ENCODE data around the gene ADRM1.
A peak's percentile ranks its signal among the peaks of the same experiment; 100 is the strongest.

The ADRM1 gene, protein sequence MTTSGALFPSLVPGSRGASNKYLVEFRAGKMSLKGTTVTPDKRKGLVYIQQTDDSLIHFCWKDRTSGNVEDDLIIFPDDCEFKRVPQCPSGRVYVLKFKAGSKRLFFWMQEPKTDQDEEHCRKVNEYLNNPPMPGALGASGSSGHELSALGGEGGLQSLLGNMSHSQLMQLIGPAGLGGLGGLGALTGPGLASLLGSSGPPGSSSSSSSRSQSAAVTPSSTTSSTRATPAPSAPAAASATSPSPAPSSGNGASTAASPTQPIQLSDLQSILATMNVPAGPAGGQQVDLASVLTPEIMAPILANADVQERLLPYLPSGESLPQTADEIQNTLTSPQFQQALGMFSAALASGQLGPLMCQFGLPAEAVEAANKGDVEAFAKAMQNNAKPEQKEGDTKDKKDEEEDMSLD

DNA sequence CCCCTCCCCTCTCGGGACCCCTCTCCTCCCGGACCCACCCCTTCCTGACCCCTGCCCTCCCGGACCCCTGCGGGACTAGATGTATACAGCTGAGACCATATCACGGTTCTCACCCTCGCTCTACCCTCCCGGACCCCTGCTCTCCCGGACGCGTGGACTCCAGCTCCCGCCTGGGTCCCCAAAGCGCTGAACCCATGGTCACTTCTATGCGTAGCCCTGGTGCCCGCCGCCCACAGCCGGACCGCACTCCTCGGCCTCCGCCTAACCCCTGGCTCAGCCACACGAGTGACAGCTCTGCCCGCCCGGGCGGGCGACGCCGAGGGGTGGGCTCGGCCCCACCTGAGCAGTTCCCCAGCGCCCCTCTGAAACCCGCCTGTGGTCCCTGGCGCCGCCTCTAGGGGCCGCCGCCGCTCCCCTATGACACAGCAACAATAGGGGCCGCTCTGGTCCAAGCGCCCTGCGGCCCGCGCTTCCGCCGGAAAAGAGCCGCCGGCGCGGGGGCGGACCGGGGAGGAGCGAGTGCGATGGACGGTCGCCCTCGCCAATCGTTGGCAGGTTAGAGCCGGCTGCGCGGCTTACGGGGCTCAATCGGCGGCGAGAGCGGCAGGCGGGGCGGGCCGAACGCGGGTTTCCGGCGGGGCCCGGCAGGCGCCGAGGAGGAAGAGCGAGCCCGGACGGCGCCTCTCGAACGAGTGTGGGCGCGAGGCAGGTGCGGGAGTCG lies at the start of gene ADRM1:
Gene ADRM1, plus strand, starts transcription at position 657 of the 721 bp plus-strand sequence. CDS start 572 bp downstream, outside the sequence.
- peak; percentile 97 for DNase-seq (ENCODE audit: low spot score)

DNA sequence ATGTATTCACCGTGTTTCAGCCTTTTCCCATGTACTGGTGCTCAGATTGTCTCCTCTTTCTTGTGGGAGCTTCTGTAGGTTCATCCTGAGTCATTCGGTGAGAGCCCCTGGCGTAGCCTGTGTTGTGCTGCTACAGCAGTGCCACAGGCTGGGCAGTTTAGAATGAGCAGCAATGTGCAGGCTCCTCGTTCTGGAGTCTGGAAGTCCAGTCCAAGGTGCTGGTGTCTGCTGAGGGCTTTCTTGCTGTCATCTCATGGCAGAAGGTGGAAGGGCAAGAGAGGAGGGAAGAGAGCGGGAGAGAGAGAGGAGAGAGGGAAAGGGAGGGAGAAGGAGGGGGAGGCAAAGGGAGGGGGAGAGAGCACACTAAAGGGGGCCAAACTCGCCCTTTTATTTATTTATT lies 49.4 kb upstream of the ADRM1 start:
- no peak for DNase-seq (ENCODE audit: low spot score)

DNA sequence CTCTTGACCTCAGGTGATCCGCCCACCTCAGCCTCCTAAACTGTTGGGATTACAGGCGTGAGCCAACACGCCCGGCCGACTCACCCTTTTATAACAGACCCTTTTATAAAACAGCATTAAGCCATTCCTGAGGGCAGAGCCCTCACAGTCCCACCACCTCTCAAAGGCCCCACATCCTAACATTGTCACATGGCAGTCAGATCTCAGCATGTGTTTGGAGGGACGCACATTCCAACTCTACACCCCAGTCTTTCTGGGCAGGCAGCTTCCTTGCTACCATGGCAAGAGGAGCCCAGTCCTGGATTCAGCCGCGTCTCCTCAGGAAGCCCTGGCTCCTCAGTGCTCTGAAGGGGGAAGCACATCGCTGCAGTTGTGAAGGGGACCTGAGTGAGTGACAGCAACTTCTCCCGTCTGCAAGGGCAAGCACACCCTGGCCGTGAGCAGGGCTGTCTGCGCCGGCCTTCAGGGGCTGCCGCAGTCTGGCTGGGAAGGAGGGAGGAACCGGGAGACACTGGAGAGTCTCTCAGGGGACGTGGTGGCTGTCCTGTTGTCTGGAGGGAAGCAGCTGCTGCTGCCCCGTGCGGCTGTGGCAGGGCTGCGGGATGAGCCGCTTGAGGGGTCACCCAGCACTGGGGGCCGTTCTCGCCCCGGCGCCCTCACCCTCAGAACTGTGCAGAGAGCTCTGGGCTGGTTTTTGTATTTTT lies 48.6 kb upstream of the ADRM1 start:
- no peak for DNase-seq (ENCODE audit: low spot score)

DNA sequence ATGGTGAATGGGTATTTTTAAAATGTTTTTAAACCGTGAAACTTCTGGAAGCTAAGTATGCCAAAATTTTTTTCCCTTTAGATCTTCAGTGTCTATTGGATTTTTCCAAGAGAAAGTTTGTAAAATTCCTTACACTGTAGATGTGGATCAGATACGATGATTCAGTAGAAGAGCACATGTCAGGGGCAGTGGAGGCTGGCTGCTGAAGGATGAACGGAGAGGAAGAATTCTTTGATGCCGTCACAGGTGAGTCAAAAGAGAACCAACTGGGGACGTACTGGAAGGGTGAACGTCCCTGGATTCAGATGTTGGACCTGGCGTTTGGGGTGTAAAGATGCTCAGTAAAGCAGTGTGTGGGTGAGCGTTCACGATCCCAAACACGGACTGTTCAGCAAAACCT lies 46.8 kb upstream of the ADRM1 start:
- DNase-seq (ENCODE audit: low spot score), result no peak

DNA sequence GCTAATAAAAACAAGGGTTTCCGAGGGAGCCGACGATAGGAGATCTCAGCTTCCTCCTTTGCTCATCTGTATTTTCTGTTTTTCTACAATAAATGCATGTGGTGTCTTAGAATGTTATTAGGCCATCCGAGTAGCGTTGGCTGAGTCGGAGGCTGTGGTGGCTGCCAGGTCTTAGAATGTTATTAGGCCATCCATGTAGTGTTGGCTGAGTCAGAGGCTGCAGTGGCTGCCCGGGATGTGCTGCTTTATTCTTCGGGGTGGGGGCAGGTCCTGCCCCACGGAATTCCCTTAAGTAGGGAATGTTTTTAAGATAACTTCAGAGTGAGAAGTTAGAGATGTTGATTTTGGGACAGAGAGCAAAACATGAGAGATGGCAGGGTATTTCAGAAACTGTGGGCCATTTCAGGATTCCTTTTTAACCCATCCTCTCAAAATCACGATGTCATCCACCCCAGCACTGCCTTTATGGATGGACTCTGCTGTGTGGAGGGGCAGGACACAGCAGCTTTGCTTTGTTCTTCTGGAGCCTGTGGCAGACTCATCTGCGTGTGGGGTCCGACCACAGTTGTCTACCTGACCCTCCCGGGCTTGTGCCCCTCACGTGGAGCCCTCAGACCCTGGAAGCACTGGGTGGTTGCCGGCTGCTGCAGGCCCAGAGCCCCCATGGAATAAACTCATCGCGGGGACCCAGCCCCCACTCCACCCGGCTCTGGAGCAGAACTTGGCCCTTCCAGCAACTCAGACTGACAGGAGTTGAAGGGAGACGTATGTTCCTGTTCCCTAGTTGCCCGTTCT lies 44.1 kb upstream of the ADRM1 start:
- DNase-seq (ENCODE audit: low spot score), result no peak

DNA sequence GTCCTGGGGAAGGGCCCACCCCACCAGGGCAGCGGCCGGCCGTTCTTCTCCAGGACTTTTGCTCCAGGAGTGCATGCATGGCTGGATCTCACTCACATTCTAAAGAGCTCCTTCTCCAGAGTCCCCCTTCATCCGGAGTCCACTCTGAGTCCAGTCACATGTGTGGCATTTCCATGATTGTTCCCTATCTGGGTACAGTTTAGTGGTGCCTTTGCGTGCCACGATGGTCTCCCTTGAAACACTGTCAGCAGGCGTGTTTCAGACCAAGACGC lies 43.6 kb upstream of the ADRM1 start:
- DNase-seq (ENCODE audit: low spot score), result no peak

DNA sequence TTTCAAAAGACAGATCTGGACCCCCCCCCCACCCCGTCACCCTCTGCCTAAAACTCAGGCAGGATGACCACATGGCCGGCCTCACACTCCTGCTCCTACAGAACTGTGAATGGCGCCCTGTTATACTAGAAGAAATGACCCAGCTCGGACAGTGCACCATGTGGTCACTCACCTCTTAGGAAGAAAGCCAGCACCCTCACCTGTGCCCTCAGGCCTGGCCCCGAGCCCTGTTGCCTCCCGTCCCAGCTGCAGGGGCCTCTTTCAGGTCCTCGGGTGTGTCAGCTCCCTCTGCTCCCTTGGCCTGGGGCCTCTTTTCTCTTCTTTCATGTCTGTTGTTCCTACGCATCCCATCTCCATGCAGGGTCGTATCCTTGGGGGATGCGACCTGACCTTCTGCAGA lies 40.7 kb upstream of the ADRM1 start:
- no peak for DNase-seq (ENCODE audit: low spot score)

DNA sequence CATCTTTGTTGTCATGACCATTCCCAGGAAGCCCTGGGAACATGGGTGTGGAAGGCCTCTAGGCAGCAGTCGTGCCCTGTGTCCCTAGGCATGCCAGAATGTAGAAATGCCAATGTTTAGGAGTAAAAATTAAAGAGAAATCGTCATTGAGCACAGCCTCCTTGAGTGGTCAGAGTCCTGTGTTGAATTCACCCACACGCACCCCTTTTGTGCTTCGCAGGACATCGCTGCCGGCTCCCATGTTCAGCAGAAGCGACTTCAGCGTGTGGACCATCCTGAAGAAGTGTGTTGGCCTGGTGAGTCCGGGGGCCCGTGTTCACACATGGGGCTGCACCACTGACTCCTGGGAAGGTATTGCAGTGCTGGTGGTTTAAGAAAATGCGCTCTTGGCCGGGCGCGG lies 39.4 kb upstream of the ADRM1 start:
- DNase-seq (ENCODE audit: low spot score), result no peak

DNA sequence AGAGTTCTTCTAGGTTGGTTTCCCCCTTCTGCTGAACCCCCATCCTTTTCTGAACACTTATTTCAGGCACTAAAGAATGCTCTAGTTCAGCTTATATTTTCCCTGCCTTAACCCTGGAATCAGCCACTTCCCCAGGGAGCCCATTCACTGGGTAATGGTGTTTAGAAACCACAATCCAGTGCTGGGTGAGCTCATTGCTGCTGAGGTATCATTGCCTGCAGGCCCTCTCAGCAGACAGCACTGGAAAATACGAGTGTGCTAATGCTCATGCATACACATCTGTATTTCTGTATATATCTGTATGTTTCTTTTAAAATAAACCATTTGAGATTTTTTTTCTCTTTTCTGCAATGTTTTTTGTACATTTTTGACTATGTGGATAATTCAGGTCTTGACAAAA lies 37.4 kb upstream of the ADRM1 start:
- no peak for DNase-seq (ENCODE audit: low spot score)

DNA sequence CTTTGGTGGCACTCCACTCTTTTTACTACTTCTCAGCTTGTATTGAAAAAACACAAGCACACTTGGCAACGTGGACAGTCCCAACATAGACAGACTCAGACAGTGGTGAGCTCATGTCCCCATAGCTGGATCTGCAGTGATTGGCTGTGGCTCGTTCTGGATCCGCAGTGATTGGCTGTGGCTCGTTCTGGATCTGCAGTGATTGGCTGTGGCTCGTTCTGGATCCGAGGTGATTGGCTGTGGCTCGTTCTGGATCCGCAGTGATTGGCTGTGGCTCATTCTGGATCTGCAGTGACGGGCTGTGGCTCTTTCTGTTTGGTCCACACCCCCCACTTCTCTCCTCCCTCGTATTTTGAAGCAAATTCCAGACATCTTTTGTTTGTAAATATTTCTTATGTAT lies 36.5 kb upstream of the ADRM1 start:
- DNase-seq (ENCODE audit: low spot score), result peak; percentile 59

DNA sequence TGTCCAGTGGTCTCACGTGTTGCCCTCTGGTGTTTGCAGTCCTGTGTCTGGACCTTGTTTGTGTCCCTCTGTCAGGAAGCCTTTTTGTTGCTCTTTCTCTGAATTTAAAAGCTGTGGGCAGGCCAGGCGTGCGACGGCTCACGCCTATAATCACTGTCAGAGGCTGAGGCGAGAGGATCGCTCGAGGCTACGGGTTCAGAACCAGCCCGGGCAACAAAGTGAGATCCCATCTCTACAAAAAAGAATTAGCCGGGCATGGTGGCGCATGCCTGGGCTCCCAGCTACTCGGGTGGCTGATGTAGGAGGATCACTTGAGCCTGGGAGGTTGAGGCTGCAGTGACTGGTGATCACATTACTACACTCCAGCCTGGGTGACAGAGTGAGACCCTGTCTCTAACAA lies 35.9 kb upstream of the ADRM1 start:
- DNase-seq (ENCODE audit: low spot score), result no peak

DNA sequence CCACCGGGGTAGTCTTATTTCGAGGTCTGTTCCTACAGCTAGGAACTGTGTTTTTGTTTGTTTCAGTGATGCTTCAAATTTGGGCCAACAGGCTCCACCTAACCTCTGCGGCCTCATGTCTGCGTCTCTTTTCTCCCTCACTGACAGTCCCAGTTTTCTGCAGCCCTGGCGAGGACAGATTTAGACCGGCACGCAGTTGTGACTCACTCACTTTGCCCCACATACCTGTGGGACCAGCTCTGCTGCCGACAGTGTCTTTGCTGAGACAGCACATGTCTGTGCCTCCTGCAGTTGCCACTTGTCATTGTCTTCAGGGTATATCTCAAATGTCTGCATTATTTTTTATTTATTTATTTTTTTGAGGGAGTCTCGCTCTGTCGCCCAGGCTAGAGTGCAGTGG lies 35.3 kb upstream of the ADRM1 start:
- DNase-seq (ENCODE audit: low spot score), result no peak

DNA sequence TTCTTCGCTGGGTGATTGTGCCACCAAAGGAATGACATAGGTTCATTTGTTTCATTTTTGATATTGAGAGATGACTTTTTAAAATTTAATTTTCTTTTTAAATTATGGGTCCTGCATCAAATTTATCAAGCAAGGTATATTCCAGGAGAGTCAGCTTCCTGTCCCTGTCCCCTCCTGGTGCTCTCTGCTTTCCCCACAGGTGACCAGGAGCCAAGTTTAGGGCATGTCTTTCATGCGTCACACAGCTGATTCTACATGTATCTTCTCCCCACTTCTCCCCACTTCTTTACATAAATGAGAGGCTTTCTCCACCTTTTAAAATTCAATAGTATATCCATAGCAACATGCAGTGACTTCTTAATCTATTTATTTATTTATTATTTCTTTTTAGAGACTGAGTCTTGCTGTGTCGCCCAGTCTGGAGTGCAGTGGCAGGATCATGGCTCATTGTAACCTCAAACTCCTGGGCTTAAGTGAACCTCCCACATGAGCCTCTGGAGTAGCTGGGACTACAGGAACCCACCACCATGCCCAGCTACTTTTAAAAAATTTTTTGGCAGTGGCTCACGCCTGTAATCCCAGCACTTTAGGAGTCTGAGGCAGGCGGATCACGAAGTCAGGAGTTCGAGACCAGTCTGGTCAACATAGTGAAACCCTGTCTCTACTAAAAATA lies 34.4 kb upstream of the ADRM1 start:
- DNase-seq (ENCODE audit: low spot score), result no peak

DNA sequence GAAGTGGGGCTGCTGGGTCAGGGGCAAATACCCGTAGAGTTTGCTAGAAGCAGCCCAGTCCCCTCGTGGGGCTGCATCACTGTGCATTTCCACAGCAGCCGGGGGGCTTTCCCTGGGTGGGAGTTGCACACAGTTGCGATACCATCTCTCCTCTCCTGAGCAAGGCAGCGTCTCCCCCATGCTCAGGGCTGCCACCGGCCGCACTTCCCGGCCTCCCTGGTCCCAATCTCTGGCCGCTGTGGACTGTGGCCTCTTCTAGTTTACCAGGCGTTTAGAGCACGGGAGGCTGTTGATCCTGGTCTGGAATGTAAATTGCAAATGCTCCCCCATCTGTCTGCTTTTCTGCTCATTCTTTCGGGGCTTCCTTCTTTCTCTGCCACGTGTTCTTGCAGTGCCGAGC lies 33.4 kb upstream of the ADRM1 start:
- DNase-seq (ENCODE audit: low spot score), result no peak

DNA sequence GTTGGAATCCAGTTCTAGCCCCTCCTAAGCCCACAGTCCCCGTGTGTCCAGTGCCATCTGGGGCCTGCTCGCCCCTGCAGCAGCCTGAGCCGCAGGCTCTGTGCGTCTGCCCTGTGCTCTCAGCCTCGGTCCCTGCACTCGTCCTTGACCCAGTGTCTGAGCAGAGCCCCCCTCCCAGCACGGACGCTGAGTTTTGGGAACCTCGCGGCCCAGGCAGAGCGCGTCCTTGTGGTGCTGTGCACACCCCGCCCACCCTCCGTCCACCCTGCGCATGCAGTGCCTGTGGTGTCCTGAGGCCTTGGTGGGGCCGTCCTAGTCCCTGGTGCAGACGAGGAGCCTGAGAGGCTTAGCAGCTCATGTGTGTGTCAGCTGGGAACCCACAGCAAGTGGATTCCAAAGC lies 32.9 kb upstream of the ADRM1 start:
- no peak for DNase-seq (ENCODE audit: low spot score)

DNA sequence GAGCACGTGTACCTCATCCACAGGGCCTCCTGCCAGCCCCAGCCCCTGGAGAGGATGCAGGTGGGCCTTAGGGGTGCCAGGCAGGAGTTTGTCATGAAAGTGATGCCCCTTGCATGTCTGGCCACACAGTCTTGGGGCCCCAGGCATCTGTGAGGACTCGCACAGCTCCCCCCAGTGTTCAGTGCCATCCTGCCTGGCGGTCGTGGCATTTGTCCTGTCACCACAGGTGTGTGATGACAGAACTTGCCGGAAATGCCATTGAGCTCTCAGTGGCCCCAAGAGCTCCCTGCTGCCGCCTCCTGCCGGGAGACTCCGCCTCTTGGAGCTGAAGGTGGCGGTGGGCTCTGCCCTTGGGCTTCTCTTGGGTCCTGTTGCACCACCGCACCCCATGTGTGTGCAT lies 30.6 kb upstream of the ADRM1 start:
- DNase-seq (ENCODE audit: low spot score), result no peak

DNA sequence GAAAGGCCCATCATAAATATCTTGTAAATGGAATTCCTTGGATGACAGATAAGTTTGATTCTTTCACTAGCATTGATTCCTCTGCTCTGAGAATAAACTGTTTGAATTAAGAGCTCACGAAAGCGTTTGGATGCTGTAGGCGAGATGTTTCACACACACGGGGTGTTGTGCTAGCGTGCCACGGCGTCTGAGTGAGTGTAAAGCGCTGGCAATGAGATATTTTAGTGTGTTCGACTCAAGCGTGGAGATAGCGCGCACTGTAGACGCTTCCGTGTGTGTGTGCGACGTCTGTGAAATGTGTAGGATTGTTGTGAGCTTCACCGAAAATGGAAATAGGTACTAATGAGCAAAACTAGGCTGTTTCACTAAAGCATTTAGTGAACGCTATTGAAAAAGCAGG lies 29.4 kb upstream of the ADRM1 start:
- no peak for DNase-seq (ENCODE audit: low spot score)

DNA sequence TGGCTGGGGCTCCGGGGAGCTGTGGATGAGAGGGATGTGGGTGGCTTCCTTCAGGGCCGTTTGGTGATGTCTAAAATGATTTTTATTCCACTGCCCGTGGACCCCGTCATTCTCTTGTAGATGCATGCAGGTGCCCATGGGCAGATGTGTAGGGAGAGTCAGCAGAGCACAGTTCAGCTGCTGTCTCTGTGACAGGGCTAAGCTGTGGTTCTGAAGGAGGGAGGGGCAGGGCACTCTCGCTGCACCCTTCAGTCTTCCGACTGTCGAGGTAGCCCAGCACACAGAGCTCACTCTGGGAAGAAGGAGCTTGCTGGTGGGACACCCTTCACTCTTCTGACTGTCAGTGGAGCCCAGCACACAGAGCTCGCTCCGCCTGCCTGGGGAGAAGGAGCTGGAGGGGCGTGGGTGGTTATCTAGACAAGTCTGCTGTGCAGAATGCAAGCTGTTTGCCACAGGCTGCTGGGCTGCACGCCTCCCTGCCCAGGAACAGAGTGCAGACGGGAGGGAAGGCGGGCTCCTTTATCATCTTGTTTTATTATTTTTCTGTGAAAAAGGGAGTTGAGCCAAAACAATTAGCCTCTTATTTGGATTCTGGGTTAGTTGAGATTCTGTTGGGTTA lies 28.4 kb upstream of the ADRM1 start:
- DNase-seq (ENCODE audit: low spot score), result no peak

DNA sequence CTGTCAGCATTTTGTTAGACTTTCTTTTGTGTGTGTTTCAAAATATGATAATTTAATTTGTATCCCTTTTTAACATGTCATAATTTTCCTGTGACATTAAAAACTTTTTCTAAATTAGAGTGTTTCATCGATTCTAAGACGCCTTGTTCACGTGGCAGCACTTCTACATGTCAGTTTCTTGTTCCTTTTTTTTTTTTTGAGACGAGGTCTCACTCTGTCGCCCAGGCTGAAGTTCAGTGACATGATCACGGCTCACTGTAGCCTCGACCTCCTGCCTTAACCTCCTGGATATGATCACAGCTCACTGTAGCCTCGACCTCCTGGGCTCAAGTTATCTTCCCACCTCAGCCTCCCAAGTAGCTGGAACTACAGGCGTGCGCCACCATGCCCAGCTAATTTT lies 27.6 kb upstream of the ADRM1 start:
- peak; percentile 20 for DNase-seq (ENCODE audit: low spot score)

DNA sequence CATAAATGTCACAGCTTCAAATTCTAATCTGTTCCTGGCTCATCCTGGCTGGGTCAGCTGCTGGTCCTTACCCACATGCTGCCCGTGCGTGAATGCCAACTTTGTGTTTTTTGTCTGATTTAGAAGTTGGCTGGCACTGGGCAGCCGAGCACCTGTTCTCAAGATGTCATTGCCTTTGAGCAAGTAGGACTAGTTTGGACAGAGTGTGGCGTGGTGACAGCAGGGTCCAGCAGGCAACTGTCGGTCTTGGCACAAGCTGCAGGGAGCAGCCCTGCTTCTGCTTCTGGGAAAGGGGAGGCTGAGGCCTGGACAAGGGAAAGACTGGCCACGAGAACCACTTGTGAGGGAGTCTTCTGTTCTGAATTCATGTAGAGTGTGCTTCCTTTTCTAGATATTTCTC lies 26.4 kb upstream of the ADRM1 start:
- DNase-seq (ENCODE audit: low spot score), result no peak

DNA sequence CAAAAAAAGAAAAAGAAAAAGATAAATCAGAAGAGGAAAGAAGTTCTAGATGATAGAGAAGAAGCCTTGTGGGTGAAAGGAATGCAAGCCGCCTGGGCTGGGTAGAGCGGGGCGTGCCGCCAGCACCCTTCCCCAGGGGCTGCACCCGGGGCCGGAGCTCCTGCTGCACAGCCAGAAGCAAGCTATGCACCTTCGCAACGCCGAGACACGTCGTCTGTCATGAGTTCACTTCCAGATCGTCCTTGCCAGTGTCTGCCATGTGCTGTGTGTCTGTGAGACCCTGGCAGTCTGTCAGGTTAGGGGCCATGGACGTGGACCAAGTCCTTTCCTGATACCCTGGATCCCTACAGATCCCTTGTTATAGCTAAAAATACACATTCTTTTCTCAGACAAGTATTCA lies 25.5 kb upstream of the ADRM1 start:
- DNase-seq (ENCODE audit: low spot score), result no peak

DNA sequence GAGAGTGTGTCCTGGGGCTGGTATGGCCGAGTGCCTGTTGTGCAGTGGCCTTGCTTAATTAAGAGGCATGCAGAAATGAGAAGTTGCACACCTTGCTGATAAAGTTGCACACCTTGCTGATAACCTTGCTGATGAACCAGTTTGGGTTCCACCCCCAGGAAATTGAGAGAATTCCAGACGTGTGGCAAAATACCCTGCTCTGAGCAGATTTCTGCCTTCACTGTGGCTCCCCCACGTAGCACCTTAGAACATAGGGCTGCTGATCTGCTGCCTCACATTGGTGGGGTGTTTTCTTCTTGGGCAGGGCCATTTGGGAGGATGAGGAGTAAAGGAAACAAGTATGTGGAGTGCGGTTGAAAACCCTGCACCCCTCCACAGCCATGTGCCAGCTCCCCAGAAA lies 22.5 kb upstream of the ADRM1 start:
- no peak for DNase-seq (ENCODE audit: low spot score)
